Choroid plexus epithelial cell (primary cell): ENCODE measurements around the gene MFAP5.
"Not testable (repeated sequence)": the region's sequence is repeated elsewhere in the genome, so short reads cannot be mapped to it uniquely, and the experiment has no call there.

Experiments used
- DNase-seq: peaks from one replicate; pipeline ENCODE4 v3.0.0-alpha.2; 2010; ENCODE audit warnings: low read depth
- H3K4me3 ChIP-seq: 2 replicates; pipeline ENCODE4 v1.5.1; 2011; ENCODE audit warnings: low read depth, mild to moderate bottlenecking, control low read depth, low read length, moderate library complexity
- TF ChIP-seq, protein P1 (sequence below): conservative IDR thresholded peaks from 2 replicates; pipeline ENCODE4 v1.5.1; 2011; ENCODE audit warnings: low read depth, mild to moderate bottlenecking, control low read depth, inconsistent platforms, low read length, moderate library complexity

MFAP5 gene

DNA sequence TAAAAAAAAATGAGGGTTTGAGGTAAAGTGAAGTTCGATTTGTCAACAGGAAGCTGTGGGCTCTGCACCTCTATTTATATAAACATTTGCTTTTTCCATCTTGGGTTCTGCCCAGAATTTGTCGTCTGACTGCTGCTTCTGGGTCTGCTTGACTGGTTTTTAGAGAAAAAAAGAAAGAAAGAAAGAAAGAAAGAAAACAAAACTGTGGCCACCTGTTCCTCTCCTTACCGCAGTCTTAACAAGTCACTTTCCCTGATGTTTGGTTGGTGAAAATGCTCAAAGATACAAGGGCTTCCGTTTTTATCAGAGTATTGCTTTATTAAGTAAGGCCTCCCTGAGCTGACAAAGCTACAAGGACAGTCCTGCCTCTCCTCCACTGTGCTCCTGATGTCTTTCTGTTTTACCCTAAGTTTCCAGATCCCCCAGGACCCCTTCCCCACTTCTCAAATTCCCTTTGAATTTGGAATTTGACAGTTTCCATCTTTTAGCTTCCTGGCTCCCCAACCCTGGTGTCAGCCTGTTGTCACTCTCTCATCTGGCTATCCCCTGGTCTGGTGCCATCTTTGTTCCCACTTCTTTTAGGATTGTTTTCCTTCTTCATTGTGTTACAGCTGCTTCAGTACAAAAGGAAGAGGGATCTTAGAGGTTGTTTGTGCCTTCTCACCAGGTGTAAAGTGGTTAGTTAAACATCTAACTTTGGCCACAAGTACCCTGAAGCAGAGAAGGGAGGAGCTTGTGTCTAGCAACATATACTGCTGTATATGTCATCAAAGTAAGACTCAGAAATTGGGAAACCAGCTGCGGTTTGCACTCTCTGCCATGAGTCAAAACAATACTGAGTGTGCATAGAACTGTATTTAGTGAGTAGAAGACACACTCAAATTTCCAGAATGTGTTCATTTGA lies 18.0 kb downstream of the MFAP5 start:
- TF ChIP-seq, protein P1, sequence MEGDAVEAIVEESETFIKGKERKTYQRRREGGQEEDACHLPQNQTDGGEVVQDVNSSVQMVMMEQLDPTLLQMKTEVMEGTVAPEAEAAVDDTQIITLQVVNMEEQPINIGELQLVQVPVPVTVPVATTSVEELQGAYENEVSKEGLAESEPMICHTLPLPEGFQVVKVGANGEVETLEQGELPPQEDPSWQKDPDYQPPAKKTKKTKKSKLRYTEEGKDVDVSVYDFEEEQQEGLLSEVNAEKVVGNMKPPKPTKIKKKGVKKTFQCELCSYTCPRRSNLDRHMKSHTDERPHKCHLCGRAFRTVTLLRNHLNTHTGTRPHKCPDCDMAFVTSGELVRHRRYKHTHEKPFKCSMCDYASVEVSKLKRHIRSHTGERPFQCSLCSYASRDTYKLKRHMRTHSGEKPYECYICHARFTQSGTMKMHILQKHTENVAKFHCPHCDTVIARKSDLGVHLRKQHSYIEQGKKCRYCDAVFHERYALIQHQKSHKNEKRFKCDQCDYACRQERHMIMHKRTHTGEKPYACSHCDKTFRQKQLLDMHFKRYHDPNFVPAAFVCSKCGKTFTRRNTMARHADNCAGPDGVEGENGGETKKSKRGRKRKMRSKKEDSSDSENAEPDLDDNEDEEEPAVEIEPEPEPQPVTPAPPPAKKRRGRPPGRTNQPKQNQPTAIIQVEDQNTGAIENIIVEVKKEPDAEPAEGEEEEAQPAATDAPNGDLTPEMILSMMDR: no peak
- no peak for DNase-seq
- H3K4me3 ChIP-seq: no peak overlapping the region

DNA sequence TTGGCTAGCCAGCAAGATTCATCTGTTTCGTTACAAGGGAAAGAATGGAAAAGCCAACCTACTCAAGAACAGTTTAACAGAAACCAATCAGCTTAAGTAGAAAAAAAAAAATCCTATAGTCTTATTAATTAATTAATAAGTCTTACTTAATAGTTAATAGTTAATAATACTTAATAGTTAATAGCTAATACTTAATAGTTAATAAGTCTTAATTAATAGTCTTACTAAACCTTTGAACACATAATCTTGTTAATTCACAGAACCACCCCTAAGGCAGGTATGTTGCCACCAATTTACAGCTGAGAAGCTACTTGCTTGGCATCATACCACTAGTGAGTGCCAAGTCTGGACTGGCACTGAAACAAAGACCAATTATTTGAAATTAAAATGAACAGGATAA lies 19.9 kb downstream of the MFAP5 start:
- no peak overlapping the region for H3K4me3 ChIP-seq
- TF ChIP-seq, protein P1: no peak
- no peak for DNase-seq

DNA sequence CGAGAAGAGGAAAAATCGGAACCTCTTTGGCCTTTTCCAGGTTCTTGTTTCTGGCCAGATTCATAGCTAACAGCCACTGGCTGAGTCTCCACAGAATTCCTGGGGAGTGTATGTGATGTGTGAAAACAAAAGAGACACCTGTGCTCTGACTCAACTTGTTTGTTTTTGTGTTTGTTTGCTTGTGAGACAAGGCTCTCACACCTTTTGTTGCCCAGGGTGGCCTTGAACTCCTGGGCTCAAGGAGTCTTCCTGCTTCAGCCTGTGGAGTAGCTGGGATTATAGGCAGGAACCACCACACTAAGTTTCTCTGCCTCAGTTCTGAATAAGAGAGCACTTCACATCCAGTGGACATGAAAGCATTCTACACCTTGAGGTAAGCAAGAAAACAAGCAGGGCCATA lies 22.7 kb downstream of the MFAP5 start:
- TF ChIP-seq, protein P1: no peak
- H3K4me3 ChIP-seq: no peak overlapping the region
- DNase-seq: no peak

DNA sequence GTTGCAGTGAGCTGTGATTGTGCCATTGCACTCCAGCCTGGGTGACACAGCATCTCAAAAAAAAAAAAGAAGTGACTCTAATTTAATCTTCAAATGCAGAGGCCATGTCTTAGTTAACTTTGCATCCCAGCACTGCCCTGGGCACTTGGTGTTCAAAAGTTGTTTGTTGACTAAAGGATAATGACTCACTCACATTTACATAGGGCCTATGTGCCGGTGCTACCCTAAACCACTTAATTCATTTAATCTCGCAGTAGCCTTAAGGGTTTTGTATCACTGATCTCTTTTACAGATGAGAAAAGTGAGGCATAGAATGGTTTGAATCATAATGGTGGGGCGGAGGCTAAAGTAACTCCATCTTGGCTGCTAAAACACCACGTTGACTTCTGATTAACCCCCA lies 23.7 kb downstream of the MFAP5 start:
- no peak for DNase-seq
- TF ChIP-seq, protein P1: no peak
- H3K4me3 ChIP-seq: no peak overlapping the region

DNA sequence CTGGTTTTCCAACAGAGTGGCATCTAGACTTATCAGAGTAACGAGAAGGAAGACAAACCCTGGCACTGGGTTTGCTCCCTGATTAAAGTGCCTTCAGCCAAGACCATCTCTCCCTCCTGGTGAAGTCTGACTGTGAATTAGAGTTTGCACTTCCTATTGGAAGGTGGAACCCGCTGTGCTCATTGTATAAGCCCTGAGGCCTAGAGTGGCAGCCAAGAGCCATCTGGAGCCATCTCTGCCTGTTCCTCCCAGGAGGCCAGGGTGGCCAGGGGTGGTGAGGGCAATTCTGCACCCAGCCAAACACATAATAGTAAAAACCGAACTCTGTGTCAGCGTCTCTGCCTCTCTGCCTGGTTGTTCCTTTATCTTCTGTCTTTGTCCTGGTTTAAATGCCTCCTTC lies 25.0 kb downstream of the MFAP5 start:
- H3K4me3 ChIP-seq: no peak overlapping the region
- no peak for DNase-seq
- TF ChIP-seq, protein P1: no peak

DNA sequence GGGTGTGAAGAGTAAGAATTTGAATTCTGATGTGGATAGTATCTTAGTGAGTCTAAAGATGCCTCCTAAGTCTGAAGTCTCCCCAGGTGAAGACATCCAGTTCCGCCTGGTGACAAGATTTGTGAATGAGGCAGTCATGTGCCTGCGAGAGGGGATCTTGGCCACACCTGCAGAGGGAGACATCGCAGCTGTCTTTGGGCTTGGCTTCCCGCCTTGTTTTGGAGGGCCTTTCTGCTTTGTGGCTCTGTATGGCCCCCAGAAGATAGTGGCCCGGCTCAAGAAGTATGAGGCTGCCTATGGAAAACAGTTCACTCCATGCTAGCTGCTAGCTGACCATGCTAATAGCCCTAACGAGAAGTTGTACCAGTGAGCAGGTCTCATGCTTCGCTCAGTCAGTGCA lies 25.4 kb downstream of the MFAP5 start:
- DNase-seq: no peak
- TF ChIP-seq, protein P1: no peak
- no peak overlapping the region for H3K4me3 ChIP-seq

DNA sequence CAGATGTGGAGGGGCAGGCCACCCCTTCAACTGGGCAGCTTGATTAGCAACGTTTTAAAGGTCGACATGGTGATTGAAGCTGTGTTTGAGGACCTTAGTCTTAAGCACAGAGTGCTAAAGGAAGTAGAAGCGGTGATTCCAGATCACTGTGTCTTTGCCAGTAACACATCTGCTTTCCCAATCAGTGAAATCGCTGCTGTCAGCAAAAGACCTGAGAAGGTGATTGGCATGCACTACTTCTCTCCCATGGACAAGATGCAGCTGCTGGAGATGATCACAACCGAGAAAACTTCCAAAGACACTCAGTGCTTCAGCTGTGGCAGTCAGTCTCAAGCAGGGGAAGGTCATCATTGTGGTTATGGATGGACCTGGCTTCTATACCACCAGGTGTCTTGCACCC lies 26.0 kb downstream of the MFAP5 start:
- TF ChIP-seq, protein P1: no peak
- H3K4me3 ChIP-seq: no peak overlapping the region
- DNase-seq: no peak

DNA sequence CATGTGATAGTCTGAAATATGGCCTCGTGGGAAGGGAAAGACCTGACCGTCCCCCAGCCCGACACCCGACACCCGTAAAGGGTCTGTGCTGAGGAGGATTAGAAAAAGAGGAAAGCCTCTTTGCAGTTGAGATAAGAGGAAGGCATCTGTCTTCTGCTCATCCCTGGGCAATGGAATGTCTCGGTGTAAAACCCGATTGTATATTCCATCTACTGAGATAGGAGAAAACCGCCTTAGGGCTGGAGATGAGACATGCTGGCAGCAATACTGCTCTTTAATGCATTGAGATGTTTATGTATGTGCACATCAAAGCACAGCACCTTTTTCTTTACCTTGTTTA lies 26.6 kb downstream of the MFAP5 start:
- DNase-seq: not testable (repeated sequence)

DNA sequence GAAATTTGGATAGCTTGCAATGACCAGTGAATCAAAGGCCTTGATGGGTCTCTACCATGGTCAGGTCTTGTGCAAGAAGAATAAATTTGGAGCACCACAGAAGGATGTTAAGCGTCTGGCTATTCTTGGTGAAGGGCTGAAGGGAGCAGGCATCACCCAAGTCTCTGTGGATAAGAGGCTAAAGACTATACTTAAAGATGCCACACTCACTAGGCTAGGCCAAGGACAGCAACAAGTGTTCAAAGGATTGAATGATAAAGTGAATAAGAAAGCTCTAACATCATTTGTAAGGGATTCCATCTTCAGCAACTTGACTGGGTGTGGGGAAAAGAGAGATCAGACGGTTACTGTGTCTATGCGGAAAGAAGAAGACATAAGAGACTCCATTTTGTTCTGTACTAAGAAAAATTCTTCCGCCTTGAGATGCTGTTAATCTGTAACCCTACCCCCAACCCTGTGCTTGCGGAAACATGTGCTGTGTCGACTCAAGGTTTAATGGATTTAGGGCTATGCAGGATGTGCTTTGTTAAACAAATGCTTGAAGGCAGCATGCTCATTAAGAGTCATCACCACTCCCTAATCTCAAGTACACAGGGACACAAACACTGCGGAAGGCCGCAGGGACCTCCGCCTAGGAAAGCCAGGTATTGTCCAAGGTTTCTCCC lies 27.2 kb downstream of the MFAP5 start:
- DNase-seq, H3K4me3 ChIP-seq: not testable (repeated sequence)

More for the DNA sequence above, 26.6 kb downstream of the MFAP5 start:
- H3K4me3 ChIP-seq: not testable (repeated sequence)
